C4-2B (cell line): Measurements from ENCODE around the gene TGM6.

Source experiments
- CTCF ChIP-seq: fragments of 450-650 bp; conservative IDR thresholded peaks from 2 replicates; pipeline ENCODE4 v1.5.1; 2017; ENCODE audit warnings: mild to moderate bottlenecking
- ZFX ChIP-seq: fragments of 450-650 bp; IDR thresholded peaks from 2 replicates; pipeline ENCODE4 v1.6.1; 2017

- TF ChIP-seq ZFX = no peak
- TF ChIP-seq CTCF = no peak
Observed at GRCh38 chr20:2385026-2385425, 4.3 kb downstream of the TGM6 start.
